HEK293T (cell line): Measurements from ENCODE around the gene ZNF511.
"Not testable (repeated sequence)": the region's sequence is repeated elsewhere in the genome, so short reads cannot be mapped to it uniquely, and the experiment has no call there.

Source experiments
- CTCF ChIA-PET: fragments of 350-600 bp; formaldehyde crosslinking; extraction: SDS; loops from one replicate; lab custom pipeline; 2021; ENCODE audit warnings: antibody characterized with exemption, inconsistent platforms; lab: Yijun Ruan, JAX
- POLR2A ChIA-PET: fragments of 350-600 bp; formaldehyde crosslinking; extraction: SDS; loops from one replicate; lab custom pipeline; 2020; ENCODE audit warnings: antibody characterized with exemption, inconsistent platforms; lab: Yijun Ruan, JAX
- DNase-seq: peaks from one replicate; pipeline ENCODE4 v3.0.0; 2012; ENCODE audit warnings: mixed read lengths; ENCODE audit errors: extremely low spot score
- ARNT ChIP-seq: fragments of 450-650 bp; IDR thresholded peaks from 2 replicates; pipeline ENCODE4 v1.6.1; 2017; ENCODE audit warnings: mild to moderate bottlenecking
- BHLHE40 ChIP-seq: fragments of 450-650 bp; IDR thresholded peaks from 2 replicates; pipeline ENCODE4 v1.6.1; 2016; ENCODE audit warnings: mild to moderate bottlenecking, moderate library complexity, borderline replicate concordance
- CTBP1 ChIP-seq: fragments of 450-650 bp; IDR thresholded peaks from 2 replicates; pipeline ENCODE4 v1.6.1; 2016; ENCODE audit warnings: borderline replicate concordance
- ELF4 ChIP-seq: fragments of 450-650 bp; IDR thresholded peaks from 2 replicates; pipeline ENCODE4 v1.6.1; 2017; ENCODE audit warnings: antibody characterized with exemption
- FOXA1 ChIP-seq: fragments of 450-650 bp; IDR thresholded peaks from 2 replicates; pipeline ENCODE4 v1.6.1; 2016; ENCODE audit warnings: mild to moderate bottlenecking
- FOXK2 ChIP-seq: fragments of 450-650 bp; IDR thresholded peaks from 2 replicates; pipeline ENCODE4 v1.6.1; 2016; ENCODE audit warnings: mild to moderate bottlenecking
- FOXM1 ChIP-seq: fragments of 450-650 bp; IDR thresholded peaks from 2 replicates; pipeline ENCODE4 v1.6.1; 2017; ENCODE audit warnings: mild to moderate bottlenecking, borderline replicate concordance
- HDGF ChIP-seq: fragments of 450-650 bp; IDR thresholded peaks from 2 replicates; pipeline ENCODE4 v1.6.1; 2017; ENCODE audit warnings: antibody characterized with exemption, borderline replicate concordance
- L3MBTL2 ChIP-seq: fragments of 450-650 bp; conservative IDR thresholded peaks from 2 replicates; pipeline ENCODE4 v1.6.1; 2016; ENCODE audit warnings: mild to moderate bottlenecking
- LEF1 ChIP-seq: fragments of 450-650 bp; IDR thresholded peaks from 2 replicates; pipeline ENCODE4 v1.6.1; 2017; ENCODE audit warnings: mild to moderate bottlenecking, borderline replicate concordance
- NFRKB ChIP-seq: fragments of 450-650 bp; IDR thresholded peaks from 2 replicates; pipeline ENCODE4 v1.6.1; 2016; ENCODE audit warnings: mild to moderate bottlenecking, moderate library complexity
- SP1 ChIP-seq: fragments of 450-650 bp; IDR thresholded peaks from 2 replicates; pipeline ENCODE4 v1.6.1; 2017
- SUZ12 ChIP-seq: fragments of 450-650 bp; IDR thresholded peaks from 2 replicates; pipeline ENCODE4 v1.6.1; 2016; ENCODE audit warnings: mild to moderate bottlenecking
- TARDBP ChIP-seq: fragments of 450-650 bp; IDR thresholded peaks from 2 replicates; pipeline ENCODE4 v1.6.1; 2016
- ZNF384 ChIP-seq: fragments of 450-650 bp; IDR thresholded peaks from 2 replicates; pipeline ENCODE4 v1.6.1; 2016
- TF ChIP-seq, protein P1 (sequence below): fragments of 450-650 bp; IDR thresholded peaks from 2 replicates; pipeline ENCODE4 v1.6.1; 2016

The ZNF511 gene

DNA sequence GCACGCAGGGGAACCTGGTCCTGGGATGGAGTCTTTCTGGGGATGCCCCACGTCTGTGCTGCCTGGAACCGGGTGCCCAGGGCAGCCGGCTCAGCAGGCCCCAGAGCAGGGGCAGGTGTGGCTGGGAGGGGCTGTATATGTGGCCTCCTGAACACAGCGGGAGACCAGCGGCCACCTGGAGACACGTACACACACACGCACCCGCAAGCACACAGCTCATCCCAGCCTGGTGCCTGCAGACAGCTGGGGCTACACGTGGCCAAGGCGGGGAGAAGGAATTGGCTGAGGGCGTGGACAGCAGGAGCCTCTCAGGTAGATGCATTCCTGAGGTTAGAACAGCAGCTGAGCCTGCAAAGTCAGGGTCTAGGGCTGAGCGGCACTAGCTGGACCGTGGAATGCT lies 46.0 kb upstream of the ZNF511 start:
- no peak for DNase-seq
- TF ChIP-seq TARDBP (no peak), LEF1 (no peak), CTBP1 (no peak), ZNF384 (no peak), FOXM1 (no peak), SUZ12 (no peak), ARNT (no peak), ELF4 (no peak), FOXK2 (no peak), HDGF (no peak), FOXA1 (no peak), BHLHE40 (no peak), L3MBTL2 (no peak), NFRKB (no peak), SP1 (no peak)
- TF ChIP-seq, protein P1, sequence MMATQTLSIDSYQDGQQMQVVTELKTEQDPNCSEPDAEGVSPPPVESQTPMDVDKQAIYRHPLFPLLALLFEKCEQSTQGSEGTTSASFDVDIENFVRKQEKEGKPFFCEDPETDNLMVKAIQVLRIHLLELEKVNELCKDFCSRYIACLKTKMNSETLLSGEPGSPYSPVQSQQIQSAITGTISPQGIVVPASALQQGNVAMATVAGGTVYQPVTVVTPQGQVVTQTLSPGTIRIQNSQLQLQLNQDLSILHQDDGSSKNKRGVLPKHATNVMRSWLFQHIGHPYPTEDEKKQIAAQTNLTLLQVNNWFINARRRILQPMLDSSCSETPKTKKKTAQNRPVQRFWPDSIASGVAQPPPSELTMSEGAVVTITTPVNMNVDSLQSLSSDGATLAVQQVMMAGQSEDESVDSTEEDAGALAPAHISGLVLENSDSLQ: no peak
- POLR2A ChIA-PET: interaction anchor here (1.0 kb wide), 1 partner anchor 15 kb away, joined by 3 read pairs; no protein-coding TSS in a partner anchor
- CTCF ChIA-PET: interaction anchor here (1.2 kb wide), 1 partner anchor 119 kb away, joined by 3 read pairs; no protein-coding TSS in a partner anchor

DNA sequence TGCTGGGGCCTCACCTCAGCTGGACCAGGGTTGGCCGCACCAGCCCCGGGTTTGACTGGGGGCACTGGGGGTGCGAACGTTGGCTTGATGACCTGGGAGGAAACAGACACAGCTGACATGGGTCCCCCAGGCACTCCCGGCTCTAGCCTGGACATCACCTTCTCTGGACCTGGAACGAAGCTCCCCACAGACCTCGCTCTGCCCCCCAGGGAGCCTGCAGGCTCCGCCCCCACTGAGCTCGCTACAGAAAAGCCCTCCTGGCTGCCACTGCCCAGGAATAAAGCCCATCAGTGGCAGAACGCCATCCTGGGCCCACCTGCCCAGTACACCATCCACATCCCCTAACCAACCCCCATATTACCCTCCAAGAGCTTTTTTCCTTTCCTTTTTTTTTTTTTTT lies 45.0 kb upstream of the ZNF511 start:
- no peak for TF ChIP-seq TARDBP
- TF ChIP-seq, protein P1: no peak
- TF ChIP-seq SP1: no peak
- no peak for TF ChIP-seq FOXA1
- TF ChIP-seq BHLHE40: no peak
- TF ChIP-seq FOXM1: no peak
- TF ChIP-seq CTBP1: no peak
- no peak for TF ChIP-seq FOXK2
- no peak for TF ChIP-seq SUZ12
- no peak for TF ChIP-seq ZNF384
- CTCF ChIA-PET: interaction anchor here (1.2 kb wide), 1 partner anchor 120 kb away, joined by 3 read pairs; no protein-coding TSS in a partner anchor
- POLR2A ChIA-PET: interaction anchor here (0.9 kb wide), 1 partner anchor 15 kb away, joined by 3 read pairs; no protein-coding TSS in a partner anchor
- no peak for DNase-seq

DNA sequence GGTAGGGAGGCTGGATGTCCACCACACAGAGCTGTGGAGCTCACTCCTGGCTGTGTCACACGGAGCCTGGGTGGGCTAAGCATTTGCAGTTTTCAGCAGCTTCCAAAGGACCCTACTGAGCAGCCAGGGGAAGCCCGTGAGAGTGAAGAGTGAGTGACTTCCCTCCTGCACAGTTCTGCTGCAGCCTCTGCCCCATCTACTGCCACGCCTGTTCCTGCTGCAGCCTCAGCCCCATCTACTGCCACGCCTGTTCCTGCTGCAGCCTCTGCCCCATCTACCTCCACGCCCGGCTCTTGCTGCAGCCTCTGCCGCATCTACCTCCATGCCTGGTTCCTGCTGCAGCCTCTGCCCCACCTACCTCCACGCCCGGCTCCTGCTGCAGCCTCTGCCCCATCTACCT lies 44.3 kb upstream of the ZNF511 start:
- TF ChIP-seq ARNT (no peak), ELF4 (no peak), NFRKB (no peak)
- POLR2A ChIA-PET: interaction anchor here (0.9 kb wide), 1 partner anchor 14 kb away, joined by 3 read pairs; no protein-coding TSS in a partner anchor
- CTCF ChIA-PET: no interaction called here
- no peak for DNase-seq

DNA sequence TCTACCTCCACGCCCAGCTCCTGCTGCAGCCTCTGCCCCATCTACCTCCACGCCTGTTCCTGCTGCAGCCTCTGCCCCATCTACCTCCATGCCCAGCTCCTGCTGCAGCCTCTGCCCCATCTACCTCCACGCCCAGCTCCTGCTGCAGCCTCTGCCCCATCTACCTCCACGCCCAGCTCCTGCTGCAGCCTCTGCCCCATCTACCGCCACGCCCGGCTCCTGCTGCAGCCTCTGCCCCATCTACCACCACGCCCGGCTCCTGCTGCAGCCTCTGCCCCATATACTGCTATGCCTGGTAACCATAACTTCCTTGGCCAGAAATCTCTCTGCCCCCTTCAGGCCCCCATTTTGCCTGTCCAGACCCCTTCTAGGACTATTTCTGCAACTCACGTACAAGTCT lies 43.7 kb upstream of the ZNF511 start:
- CTCF ChIA-PET, POLR2A ChIA-PET, DNase-seq: not testable (repeated sequence)

GRCh38 chr10:133266056-133266795 lies 42.5 kb upstream of the ZNF511 start:
- ChIA-PET POLR2A (no interaction called here), CTCF (interaction anchor here (0.6 kb wide), 1 partner anchor 106 kb away, joined by 3 read pairs; no protein-coding TSS in a partner anchor)

GRCh38 chr10:133267293-133267692 lies 41.4 kb upstream of the ZNF511 start:
- POLR2A ChIA-PET: no interaction called here
- no peak for DNase-seq
- CTCF ChIA-PET: interaction anchor here (0.9 kb wide), 1 partner anchor 39 kb away, joined by 3 read pairs; no protein-coding TSS in a partner anchor
- TF ChIP-seq HDGF: no peak
- TF ChIP-seq FOXM1: no peak
- no peak for TF ChIP-seq FOXA1
- no peak for TF ChIP-seq ELF4
- no peak for TF ChIP-seq FOXK2
- no peak for TF ChIP-seq ARNT
- TF ChIP-seq CTBP1: no peak
- no peak for TF ChIP-seq LEF1
- no peak for TF ChIP-seq BHLHE40
- no peak for TF ChIP-seq SP1
- no peak for TF ChIP-seq ZNF384
- TF ChIP-seq SUZ12: no peak
- TF ChIP-seq TARDBP: no peak
- no peak for TF ChIP-seq NFRKB
- no peak for TF ChIP-seq L3MBTL2
- TF ChIP-seq, protein P1: no peak

More at GRCh38 chr10:133266056-133266795, 42.5 kb upstream of the ZNF511 start:
- no peak for DNase-seq
- TF ChIP-seq HDGF (no peak), ARNT (no peak), TARDBP (no peak)
- TF ChIP-seq, protein P1: no peak
